Calu3 (cell line): ENCODE data around the gene CIB1. TPM values are rescaled to one million over a fixed set of nuclear protein-coding genes. Genes with fewer than 3 reads are reported as not detected.

Experiments used
- BruUV-seq: library from RNA; stranded (reverse); fragments of 400-500 nt; replicated peaks from 2 replicates; lab custom pipeline; 2021; lab: Mats Ljungman, UMichigan
- CTCF ChIA-PET: fragments of 300-600 bp; sonication (Branson Sonifier 250); formaldehyde crosslinking; loops from one replicate; lab custom pipeline; 2022; ENCODE audit warnings: antibody characterized with exemption; lab: Charles Lee
- DNase-seq: peaks from one replicate; pipeline ENCODE4 v3.0.0; 2022
- H3K27ac Mint-ChIP-seq: one replicate; pipeline ENCODE4 v1.8.0; 2022; ENCODE audit warnings: mixed read lengths; ENCODE audit not compliant: unreplicated experiment
- H3K27me3 Mint-ChIP-seq: one replicate; pipeline ENCODE4 v1.8.0; 2022; ENCODE audit warnings: mixed read lengths; ENCODE audit not compliant: unreplicated experiment
- H3K36me3 Mint-ChIP-seq: one replicate; pipeline ENCODE4 v1.8.0; 2022; ENCODE audit warnings: mild to moderate bottlenecking, moderate library complexity, mixed read lengths; ENCODE audit not compliant: insufficient read depth, unreplicated experiment
- H3K4me1 Mint-ChIP-seq: one replicate; pipeline ENCODE4 v1.8.0; 2022; ENCODE audit warnings: mild to moderate bottlenecking, low read depth, mixed read lengths; ENCODE audit not compliant: unreplicated experiment
- H3K4me3 Mint-ChIP-seq: one replicate; pipeline ENCODE4 v1.8.0; 2022; ENCODE audit warnings: mild to moderate bottlenecking, low read depth, moderate library complexity, mixed read lengths; ENCODE audit not compliant: unreplicated experiment
- H3K9me3 Mint-ChIP-seq: one replicate; pipeline ENCODE4 v1.8.0; 2022; ENCODE audit warnings: low read depth, mixed read lengths; ENCODE audit not compliant: unreplicated experiment
- intact Hi-C: fragments of 100-400 bp; cut with micrococcal nuclease; formaldehyde crosslinking; loops from one replicate; pipeline ENCODE4 v1.10.0; 2022; ENCODE audit not compliant: unreplicated experiment
- total RNA-seq: library from RNA; stranded (reverse); gene quantifications from 2 replicates; pipeline ENCODE4 v1.2.3, GENCODE V29; 2022
- TF ChIP-seq, protein P1 (sequence below): fragments of 200-600 bp; IDR thresholded peaks from one replicate; pipeline ENCODE4 v1.8.0; 2022; ENCODE audit warnings: antibody characterized with exemption; ENCODE audit not compliant: unreplicated experiment

The CIB1 gene
- total RNA-seq, 1 experiment from 2014 or later, result 82.8 TPM

DNA sequence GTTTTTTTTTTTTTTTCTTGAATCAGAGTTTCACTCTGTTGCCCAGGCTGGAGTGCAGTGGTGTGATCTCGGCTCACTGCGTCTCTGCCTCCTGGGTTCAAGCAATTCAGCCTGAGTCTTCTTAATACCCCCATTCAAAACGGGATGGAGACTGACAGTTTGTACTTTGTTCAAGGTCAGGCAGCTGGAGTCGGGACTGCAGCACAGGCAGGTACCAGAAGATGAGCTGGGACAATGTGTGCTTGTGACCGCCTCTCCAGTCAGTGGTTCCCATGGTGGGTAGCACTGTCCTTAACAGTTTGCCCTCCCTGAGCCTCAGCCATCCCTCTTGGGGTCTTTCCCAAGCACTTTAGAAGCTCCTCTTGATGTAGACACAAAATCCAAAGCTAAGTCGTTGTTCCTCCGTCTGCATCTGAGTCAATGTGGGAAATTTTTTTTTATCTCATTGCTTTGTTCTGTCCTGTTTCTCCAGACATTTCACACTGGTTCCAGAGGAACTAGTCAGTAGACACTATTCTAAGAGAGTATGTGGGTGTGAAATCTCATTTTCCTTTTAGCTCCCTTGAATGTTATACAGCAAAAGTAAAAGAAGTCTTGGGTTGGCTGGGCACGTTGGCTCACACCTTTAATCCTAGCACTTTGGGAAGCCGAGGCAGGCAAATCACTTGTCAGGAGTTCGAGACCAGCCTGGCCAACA is 10.3 kb upstream of the CIB1 start:
- BruUV-seq, result no TSS peak

DNA sequence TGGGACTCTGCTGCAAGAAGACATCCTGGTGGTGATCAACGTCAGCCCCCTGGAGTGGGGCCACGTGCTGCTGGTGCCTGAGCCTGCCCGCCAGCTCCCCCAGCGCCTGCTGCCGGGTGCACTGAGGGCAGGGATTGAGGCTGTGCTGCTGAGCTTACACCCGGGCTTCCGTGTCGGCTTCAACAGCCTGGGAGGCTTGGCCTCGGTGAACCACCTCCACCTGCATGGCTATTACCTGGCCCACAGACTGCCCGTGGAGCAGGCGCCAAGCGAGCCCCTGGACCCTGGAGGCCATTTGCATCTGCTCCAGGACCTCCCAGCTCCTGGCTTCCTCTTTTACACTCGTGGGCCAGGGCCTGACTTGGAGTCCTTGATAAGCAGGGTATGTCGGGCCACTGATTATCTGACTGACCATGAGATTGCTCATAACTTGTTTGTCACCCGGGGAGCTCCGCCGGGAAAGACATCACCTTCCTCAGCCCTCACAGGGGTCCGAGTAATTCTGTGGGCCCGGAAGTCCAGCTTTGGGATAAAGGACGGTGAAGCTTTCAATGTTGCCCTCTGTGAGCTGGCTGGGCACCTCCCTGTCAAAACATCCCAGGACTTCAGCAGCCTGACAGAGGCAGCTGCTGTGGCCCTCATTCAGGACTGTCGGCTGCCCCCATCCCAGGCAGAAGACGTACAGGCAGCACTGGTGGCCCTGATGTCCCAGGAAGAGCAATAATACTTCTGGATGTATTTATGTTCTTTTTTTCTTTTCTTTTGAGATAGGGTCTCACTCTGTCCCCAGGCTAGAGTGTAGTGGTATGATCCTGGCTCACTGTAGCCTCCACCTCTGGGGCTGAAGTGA is 7.8 kb upstream of the CIB1 start:
- no peaks in the 10 kb centered on the region for H3K4me1 Mint-ChIP-seq
- TF ChIP-seq, protein P1, sequence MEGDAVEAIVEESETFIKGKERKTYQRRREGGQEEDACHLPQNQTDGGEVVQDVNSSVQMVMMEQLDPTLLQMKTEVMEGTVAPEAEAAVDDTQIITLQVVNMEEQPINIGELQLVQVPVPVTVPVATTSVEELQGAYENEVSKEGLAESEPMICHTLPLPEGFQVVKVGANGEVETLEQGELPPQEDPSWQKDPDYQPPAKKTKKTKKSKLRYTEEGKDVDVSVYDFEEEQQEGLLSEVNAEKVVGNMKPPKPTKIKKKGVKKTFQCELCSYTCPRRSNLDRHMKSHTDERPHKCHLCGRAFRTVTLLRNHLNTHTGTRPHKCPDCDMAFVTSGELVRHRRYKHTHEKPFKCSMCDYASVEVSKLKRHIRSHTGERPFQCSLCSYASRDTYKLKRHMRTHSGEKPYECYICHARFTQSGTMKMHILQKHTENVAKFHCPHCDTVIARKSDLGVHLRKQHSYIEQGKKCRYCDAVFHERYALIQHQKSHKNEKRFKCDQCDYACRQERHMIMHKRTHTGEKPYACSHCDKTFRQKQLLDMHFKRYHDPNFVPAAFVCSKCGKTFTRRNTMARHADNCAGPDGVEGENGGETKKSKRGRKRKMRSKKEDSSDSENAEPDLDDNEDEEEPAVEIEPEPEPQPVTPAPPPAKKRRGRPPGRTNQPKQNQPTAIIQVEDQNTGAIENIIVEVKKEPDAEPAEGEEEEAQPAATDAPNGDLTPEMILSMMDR, result no peak
- no TSS peak for BruUV-seq
- no peak for DNase-seq
- no peaks in the 10 kb centered on the region for H3K27me3 Mint-ChIP-seq
- CTCF ChIA-PET, result no interaction called here
- peaks cover 24% of the 10 kb centered on the region for H3K36me3 Mint-ChIP-seq
- H3K27ac Mint-ChIP-seq, result no peak overlapping the region
- no peaks in the 10 kb centered on the region for H3K9me3 Mint-ChIP-seq
- intact Hi-C loops, result no loop called here
- H3K4me3 Mint-ChIP-seq, result no peak overlapping the region

More for the DNA sequence above, 10.3 kb upstream of the CIB1 start:
- Mint-ChIP-seq H3K4me1 (peaks cover 9% of the 10 kb centered on the region), H3K36me3 (peaks cover 12% of the 10 kb centered on the region), H3K27me3 (no peaks in the 10 kb centered on the region), H3K4me3 (no peak overlapping the region), H3K9me3 (no peaks in the 10 kb centered on the region), H3K27ac (no peak overlapping the region)
- TF ChIP-seq, protein P1, result no peak
- no peak for DNase-seq
- CTCF ChIA-PET, result no interaction called here
- intact Hi-C loops, result no loop called here

DNA sequence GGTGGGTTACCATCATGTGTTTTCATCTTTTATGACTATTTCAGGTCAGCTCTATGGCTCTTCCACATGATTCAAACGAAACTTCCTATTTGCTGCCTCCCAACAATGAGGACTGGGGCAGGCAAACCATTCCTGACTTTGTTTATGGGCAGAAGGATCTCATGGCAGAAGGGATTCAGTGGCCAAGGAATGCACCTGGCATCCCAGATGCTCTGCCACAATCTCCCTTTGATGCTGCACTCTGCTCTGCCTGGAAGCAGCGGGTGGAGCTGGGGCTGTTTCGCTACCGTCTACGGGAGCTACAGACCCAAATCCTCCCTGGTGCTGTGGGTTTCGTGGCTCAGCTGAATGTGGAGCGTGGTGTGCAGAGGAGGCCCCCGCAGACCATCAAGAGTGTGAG is 7.1 kb upstream of the CIB1 start:
- BruUV-seq, result no TSS peak
- Mint-ChIP-seq H3K9me3 (no peaks in the 10 kb centered on the region), H3K36me3 (peaks cover 32% of the 10 kb centered on the region), H3K4me1 (no peaks in the 10 kb centered on the region), H3K27me3 (no peaks in the 10 kb centered on the region), H3K27ac (no peak overlapping the region), H3K4me3 (no peak overlapping the region)
- CTCF ChIA-PET, result no interaction called here
- intact Hi-C loops, result no loop called here
- TF ChIP-seq, protein P1, result no peak
- DNase-seq, result no peak

DNA sequence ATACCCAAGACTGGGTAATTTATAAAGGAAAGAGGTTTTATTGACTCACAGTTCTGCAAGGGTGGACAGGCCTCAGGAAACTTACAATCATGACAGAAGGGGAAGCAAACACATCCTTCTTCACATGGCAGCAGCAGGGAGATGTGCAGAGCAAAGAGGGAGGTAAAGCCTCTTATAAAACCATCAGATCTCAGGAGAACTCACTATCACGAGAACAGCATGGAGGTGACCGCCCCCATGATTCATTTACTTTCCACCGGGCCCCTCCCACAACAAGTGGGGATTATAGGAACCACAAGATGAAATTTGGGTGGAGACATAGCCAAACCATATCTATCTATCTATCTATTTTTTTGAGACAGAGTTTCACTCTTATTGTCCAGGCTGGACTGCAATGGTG is 5.6 kb upstream of the CIB1 start:
- Mint-ChIP-seq H3K36me3 (peaks cover 42% of the 10 kb centered on the region), H3K4me3 (no peak overlapping the region), H3K4me1 (peaks cover 10% of the 10 kb centered on the region), H3K27me3 (no peaks in the 10 kb centered on the region), H3K27ac (no peak overlapping the region), H3K9me3 (no peaks in the 10 kb centered on the region)
- intact Hi-C loops, result no loop called here
- TF ChIP-seq, protein P1, result no peak
- no peak for DNase-seq
- BruUV-seq, result no TSS peak
- CTCF ChIA-PET, result no interaction called here
